Measurements from ENCODE around the gene SLC6A12. TPM values are rescaled to one million over a fixed set of nuclear protein-coding genes. Genes with fewer than 3 reads are reported as not detected.
"Not testable (repeated sequence)": the region's sequence is repeated elsewhere in the genome, so short reads cannot be mapped to it uniquely, and the experiment has no call there.

Gene SLC6A12
- total and polyA plus RNA-seq, 9 of the 15 experiments (the other 6 are each of a cell fraction or from before 2014, with no cell fraction given): not detected

- TF ChIP-seq REST (IDR thresholded peaks at IDR 0.05; ENCODE audit: borderline replicate concordance) (peak; percentile 48; the same call in 1 of the 2 replicates), REST (CRISPR knock-in tag; IDR thresholded peaks at IDR 0.05; ENCODE audit: low read depth) (no peak), HCFC1 (IDR thresholded peaks at IDR 0.05; ENCODE audit: low read depth, low read length) (peak; percentile 27; the same call in 1 of the 2 replicates), U2AF1 (optimal IDR thresholded peaks at IDR 0.05; ENCODE audit: low read depth, low read length) (no peak), ZNF75A (CRISPR knock-in tag; IDR thresholded peaks at IDR 0.05) (no peak), RAD21 (CRISPR knock-in tag; conservative IDR thresholded peaks at IDR 0.05 in 1 of 2, IDR thresholded peaks at IDR 0.05 in 1 of 2) (peak; percentile 39 to 68; a peak in 3 of 4 replicates), NRF1 (conservative IDR thresholded peaks at IDR 0.05 in 1 of 2, IDR thresholded peaks at IDR 0.05 in 1 of 2) (peak in 1 of 2 experiments; percentile 38; a peak in 2 of 4 replicates), SMAD4 (CRISPR knock-in tag; conservative IDR thresholded peaks at IDR 0.05) (0 out of 2 replicates have a peak, but pooled peaks have one; percentile 33), CXXC5 (CRISPR knock-in tag; IDR thresholded peaks at IDR 0.05) (peak; percentile 51), CTBP1 (IDR thresholded peaks at IDR 0.05; ENCODE audit: borderline replicate concordance) (peak; percentile 23; the same call in 1 of the 2 replicates)
These were observed 24.9 kb downstream of the SLC6A12 start (continued) for GRCh38 chr12:188910-189621.

GRCh38 chr12:187986-188909 lies 25.7 kb downstream of the SLC6A12 start:
- not testable (repeated sequence) for H3K9ac ChIP-seq (ENCODE audit: insufficient read depth in 1 of 2, low read depth in 2 of 2, low read length in 2 of 2); H3K4me2 ChIP-seq (ENCODE audit: insufficient read depth, low read length); H3K4me3 ChIP-seq

More at GRCh38 chr12:187986-188909, 25.7 kb downstream of the SLC6A12 start:
- BruUV-seq (replicated peaks); H3K79me2 ChIP-seq (ENCODE audit: control insufficient read depth, insufficient read depth, low read length); ATAC-seq; in situ Hi-C loops (cut with MboI); H2AFZ ChIP-seq (ENCODE audit: low read depth, low read length); H4K20me1 ChIP-seq (replicated peaks; ENCODE audit: control insufficient read depth, insufficient read depth, low read length); H3K9me1 ChIP-seq (ENCODE audit: control insufficient read depth, insufficient read depth, low read length); intact Hi-C loops (cut with micrococcal nuclease); H3K4me1 ChIP-seq (replicated peaks in 1 of 2; ENCODE audit: control insufficient read depth in 2 of 2, insufficient read depth in 2 of 2, low read length in 2 of 2); H3K9me3 ChIP-seq (replicated peaks; ENCODE audit: control insufficient read depth, insufficient read depth, low read depth, low read length); DNase-seq (ENCODE audit: extremely low read depth in 1 of 4, low spot score in 3 of 4); H3K36me3 ChIP-seq (ENCODE audit: control insufficient read depth, insufficient read depth, low read length); FAIRE-seq; H3K27ac ChIP-seq (ENCODE audit: extremely low read depth, low read depth, low read length); CTCF ChIA-PET (ENCODE audit: low intra/inter-chr PET ratio): not testable (repeated sequence)
- POLR2A ChIA-PET: interaction anchor here (0.7 kb wide), 1 partner anchor 63 kb away, joined by 5 read pairs; no protein-coding TSS in a partner anchor
- H3K27me3 ChIP-seq (ENCODE audit: control insufficient read depth in 2 of 2, insufficient read depth in 2 of 2, low read length in 2 of 2): peaks cover 10 to 43% of the 10 kb centered on the region in 2 experiments; a peak in 4 of 5 replicates
- 60% methylated on average over 2 of the region's 53 CpGs for WGBS (ENCODE audit: insufficient coverage, low coverage, missing lambda C conversion rate)
